H1 (cell line): Measurements from ENCODE around the gene DSTN. TPM values are rescaled to one million over a fixed set of nuclear protein-coding genes. Genes with fewer than 3 reads are reported as not detected.

Source experiments
- CTCF ChIA-PET: fragments of 300-600 bp; sonication (Branson Sonifier 250); formaldehyde crosslinking; loops from one replicate; lab custom pipeline; 2021; ENCODE audit not compliant: partially characterized antibody; lab: Charles Lee
- POLR2A ChIA-PET: fragments of 300-600 bp; sonication (Branson Sonifier 250); formaldehyde crosslinking; loops from one replicate; lab custom pipeline; 2021; ENCODE audit warnings: inconsistent platforms; ENCODE audit not compliant: partially characterized antibody; lab: Charles Lee
- DNase-seq, 2 experiments: peaks; one replicate each; pipeline versions ENCODE4 v3.0.0 to v3.0.0-alpha.2; 2010 to 2022; ENCODE audit warnings: low spot score in 2 of 2, low read depth in 1 of 2, mixed read lengths in 1 of 2
- FAIRE-seq: peaks from 2 replicates; lab custom pipeline; 2011; peaks lifted over from hg19 to GRCh38; lab: Jason Lieb, UNC
- H2AFZ ChIP-seq: 2 replicates; pipeline ENCODE4 v1.8.1; 2012; ENCODE audit warnings: low read length, inconsistent platforms
- H2AK5ac ChIP-seq: 2 replicates; pipeline ENCODE4 v1.6.1; 2013; ENCODE audit warnings: low read depth, low read length
- H2BK120ac ChIP-seq: replicated peaks from 2 replicates; pipeline ENCODE3; 2013; ENCODE audit warnings: low read depth, low read length, inconsistent platforms
- H2BK12ac ChIP-seq: 2 replicates; pipeline ENCODE4 v1.6.1; 2013; ENCODE audit warnings: low read depth, low read length
- H2BK15ac ChIP-seq: 2 replicates; pipeline ENCODE4 v1.6.1; 2013; ENCODE audit warnings: low read length
- H2BK20ac ChIP-seq: 2 replicates; pipeline ENCODE4 v1.6.1; 2013; ENCODE audit warnings: low read length
- H2BK5ac ChIP-seq: 2 replicates; pipeline ENCODE4 v1.6.1; 2013; ENCODE audit warnings: low read depth, low read length
- H3K14ac ChIP-seq: 2 replicates; pipeline ENCODE4 v1.6.1; 2013; ENCODE audit warnings: inconsistent platforms; ENCODE audit not compliant: insufficient read length
- H3K18ac ChIP-seq: 2 replicates; pipeline ENCODE4 v1.6.1; 2013; ENCODE audit warnings: low read length; ENCODE audit errors: extremely low read depth
- H3K23ac ChIP-seq: 2 replicates; pipeline ENCODE4 v1.6.1; 2013; ENCODE audit warnings: inconsistent platforms; ENCODE audit not compliant: insufficient read length
- H3K23me2 ChIP-seq: 2 replicates; pipeline ENCODE4 v1.6.1; 2013; ENCODE audit warnings: low read depth, low read length
- H3K27ac ChIP-seq: 2 replicates; pipeline ENCODE4 v1.6.1; 2011; ENCODE audit warnings: low read depth, low read length, inconsistent platforms
- H3K27me3 ChIP-seq, 4 experiments: replicated peaks in 1 of 4; 1 replicate in 1 of 4; 2 replicates in 3 of 4; pipeline versions ENCODE4 v1.6.1 to v1.8.1; 2011 to 2013; ENCODE audit warnings: low read length in 3 of 4, mild to moderate bottlenecking in 3 of 4, inconsistent platforms in 2 of 4, mixed read lengths in 2 of 4, moderate library complexity in 1 of 4; ENCODE audit not compliant: control insufficient read depth in 3 of 4, insufficient read depth in 3 of 4; ENCODE audit errors: extremely low read depth in 1 of 4
- H3K36me3 ChIP-seq, 4 experiments: 2 replicates each; pipeline versions ENCODE4 v1.6.1 to v1.8.1; 2011 to 2013; ENCODE audit warnings: mild to moderate bottlenecking in 4 of 4, low read length in 3 of 4, moderate library complexity in 2 of 4, control low read depth in 1 of 4, inconsistent platforms in 1 of 4; ENCODE audit not compliant: insufficient read depth in 4 of 4, control insufficient read depth in 2 of 4
- H3K4ac ChIP-seq: replicated peaks from 2 replicates; pipeline ENCODE3; 2013; ENCODE audit warnings: low read length, low read depth, mixed read lengths, inconsistent platforms; ENCODE audit not compliant: insufficient read length
- H3K4me1 ChIP-seq, 4 experiments: replicated peaks in 1 of 4; 1 replicate in 1 of 4; 2 replicates in 3 of 4; pipeline versions ENCODE4 v1.6.1 to v1.8.1; 2011 to 2013; ENCODE audit warnings: low read length in 3 of 4, inconsistent platforms in 2 of 4, mixed read lengths in 1 of 4; ENCODE audit not compliant: insufficient read depth in 4 of 4, control insufficient read depth in 3 of 4
- H3K4me2 ChIP-seq, 2 experiments: 2 replicates each; pipeline versions ENCODE4 v1.6.1 to v1.8.1; 2011 to 2013; ENCODE audit warnings: low read depth in 2 of 2, low read length in 2 of 2, control low read depth in 1 of 2, inconsistent platforms in 1 of 2, mild to moderate bottlenecking in 1 of 2; ENCODE audit not compliant: insufficient read depth in 1 of 2
- H3K4me3 ChIP-seq, 4 experiments: fragments of 200-600, 300-600 bp in 1 of 4; sonication (generic), shearing (Covaris generic), sonication (Bioruptor Twin) in 1 of 4; 2 replicates each; pipeline versions ENCODE4 v1.5.1 to v1.8.1; 2011 to 2016; ENCODE audit warnings: low read length in 4 of 4, low read depth in 3 of 4, control low read depth in 2 of 4, inconsistent platforms in 2 of 4, mild to moderate bottlenecking in 2 of 4, mixed read lengths in 1 of 4, moderate library complexity in 1 of 4; ENCODE audit not compliant: insufficient read depth in 2 of 4; ENCODE audit errors: extremely low read depth in 1 of 4
- H3K56ac ChIP-seq: replicated peaks from 2 replicates; pipeline ENCODE3; 2013; ENCODE audit warnings: low read depth, mild to moderate bottlenecking, mixed read lengths, low read length, inconsistent platforms; ENCODE audit not compliant: insufficient read length
- H3K79me1 ChIP-seq: 2 replicates; pipeline ENCODE4 v1.6.1; 2013; ENCODE audit warnings: low read depth, low read length, control low read depth
- H3K79me2 ChIP-seq, 2 experiments: 2 replicates each; pipeline versions ENCODE4 v1.6.1 to v1.8.1; 2012 to 2013; ENCODE audit warnings: low read length in 2 of 2, mild to moderate bottlenecking in 2 of 2, inconsistent platforms in 1 of 2; ENCODE audit not compliant: insufficient read depth in 2 of 2, control insufficient read depth in 1 of 2
- H3K9ac ChIP-seq, 4 experiments: replicated peaks in 1 of 4; 1 replicate in 1 of 4; 2 replicates in 3 of 4; pipeline versions ENCODE4 v1.6.1 to v1.8.1; 2011 to 2013; ENCODE audit warnings: low read depth in 3 of 4, low read length in 3 of 4, control low read depth in 2 of 4, mild to moderate bottlenecking in 2 of 4, moderate library complexity in 2 of 4, inconsistent platforms in 1 of 4; ENCODE audit errors: extremely low read depth in 1 of 4
- H3K9me3 ChIP-seq, 2 experiments: 2 replicates each; pipeline versions ENCODE4 v1.6.1 to v1.8.1; 2012 to 2013; ENCODE audit warnings: mild to moderate bottlenecking in 2 of 2, moderate library complexity in 2 of 2, control low read depth in 1 of 2, inconsistent platforms in 1 of 2, low read depth in 1 of 2, low read length in 1 of 2, mixed read lengths in 1 of 2; ENCODE audit not compliant: insufficient read depth in 2 of 2
- H4K20me1 ChIP-seq, 2 experiments: replicated peaks in 1 of 2; 2 replicates each; pipeline versions ENCODE3 to v1.8.1; 2011 to 2013; ENCODE audit warnings: inconsistent platforms in 2 of 2, low read length in 2 of 2, mild to moderate bottlenecking in 1 of 2; ENCODE audit not compliant: insufficient read depth in 2 of 2, control insufficient read depth in 1 of 2
- H4K5ac ChIP-seq: 2 replicates; pipeline ENCODE4 v1.6.1; 2013; ENCODE audit warnings: low read length, low read depth, mixed read lengths, inconsistent platforms; ENCODE audit not compliant: insufficient read length
- H4K8ac ChIP-seq: 2 replicates; pipeline ENCODE4 v1.8.0; 2013; ENCODE audit warnings: mild to moderate bottlenecking, moderate library complexity, low read length, inconsistent platforms; ENCODE audit not compliant: insufficient read depth; ENCODE audit errors: extremely low read depth
- H4K91ac ChIP-seq: replicated peaks from 2 replicates; pipeline ENCODE3; 2013; ENCODE audit warnings: low read length, mixed read lengths, inconsistent platforms; ENCODE audit not compliant: insufficient read length
- RAD21 ChIP-seq, 2 experiments: IDR thresholded peaks in 1 of 2; conservative IDR thresholded peaks in 1 of 2; 2 replicates each; pipeline ENCODE4 v1.6.1; 2011; ENCODE audit warnings: low read depth in 2 of 2, low read length in 2 of 2, improper control_type of control experiment in 1 of 2, inconsistent platforms in 1 of 2, mild to moderate bottlenecking in 1 of 2, moderate library complexity in 1 of 2
- SP4 ChIP-seq: IDR thresholded peaks from 2 replicates; pipeline ENCODE4 v1.6.1; 2012; ENCODE audit warnings: low read length, inconsistent platforms
- USF2 ChIP-seq: IDR thresholded peaks from 2 replicates; pipeline ENCODE4 v1.6.1; 2011; ENCODE audit warnings: low read length, improper control_type of control experiment
- YY1 ChIP-seq: IDR thresholded peaks from 2 replicates; pipeline ENCODE4 v1.6.1; 2011; ENCODE audit warnings: low read depth, mild to moderate bottlenecking, low read length
- WGBS, 2 experiments: shearing (Covaris generic) in 1 of 2; methylation state at CpG; one replicate each; pipeline versions ENCODE4 v1.1.6 to v1.1.7; 2013 to 2015; ENCODE audit warnings: low lambda C conversion rate in 2 of 2, mixed read lengths in 2 of 2, inconsistent platforms in 1 of 2, low coverage in 1 of 2, missing lambda C conversion rate in 1 of 2; ENCODE audit not compliant: insufficient replicate concordance in 2 of 2, insufficient coverage in 1 of 2, insufficient read length in 1 of 2; ENCODE audit errors: extremely low coverage in 1 of 2, missing lambda C conversion rate in 1 of 2; 5-methylcytosine and 5-hydroxymethylcytosine counted together
- polyA plus RNA-seq, 7 experiments: library from polyadenylated mRNA; depleted of rRNA in 3 of 7; stranded (reverse) in 5 of 7; unstranded in 2 of 7; fragments of >200 nt in 5 of 7; fragments of 200-250 nt in 2 of 7; gene quantifications; 1 replicate in 5 of 7; 2 replicates in 1 of 7; 4 replicates in 1 of 7; pipeline versions ENCODE4 v1.2.1 to v1.2.3, GENCODE V29; 2011 to 2013; ENCODE audit warnings: missing spikeins in 2 of 7, mixed read lengths in 2 of 7
- total RNA-seq: library from RNA; stranded (reverse); fragmentation: NEBNext Ultra II Directional; extraction: Animal tissue kit (Norgen Biotek cat#: 25700); gene quantifications from 2 replicates; pipeline ENCODE4 v1.2.1, GENCODE V29; 2021

The DSTN gene
- total and polyA plus RNA-seq, 2 of the 8 experiments (the other 6 are each of a cell fraction or from before 2014, with no cell fraction given): 43.3 to 208 TPM

- no peaks in the 10 kb centered on the region for H3K23me2 ChIP-seq
- H4K20me1 ChIP-seq: peaks cover 6 to 27% of the 10 kb centered on the region in 2 experiments
- H4K5ac ChIP-seq: no peak overlapping the region
- CTCF ChIA-PET: interaction anchor here (0.7 to 3.8 kb wide), 10 partner anchors 8 to 254 kb away, joined by 3 to 45 read pairs (median 4); no protein-coding TSS in a partner anchor
- POLR2A ChIA-PET: interaction anchor here (0.6 to 1.2 kb wide), 3 partner anchors 29 to 306 kb away, joined by 3 read pairs; no protein-coding TSS in a partner anchor
- TF ChIP-seq RAD21 (IDR thresholded peaks at IDR 0.05 in 1 of 2, conservative IDR thresholded peaks at IDR 0.05 in 1 of 2; ENCODE audit: low read depth in 2 of 2, low read length in 2 of 2): peak in 1 of 2 experiments; percentile 14; a peak in 1 of 4 replicates
- TF ChIP-seq YY1: no peak
- TF ChIP-seq USF2: no peak
- TF ChIP-seq SP4: no peak
- H3K18ac ChIP-seq: no peak overlapping the region
- no peak overlapping the region for H4K8ac ChIP-seq
- H3K4me2 ChIP-seq: no peak overlapping the region
- no peaks in the 10 kb centered on the region; a peak in 2 of 8 replicates for H3K36me3 ChIP-seq
- H3K56ac ChIP-seq: no peak overlapping the region
- H3K14ac ChIP-seq: no peak overlapping the region
- H2AFZ ChIP-seq: no peak overlapping the region
- H2BK5ac ChIP-seq: peak overlapping the region; percentile 66
- FAIRE-seq: no peak
- no peak overlapping the region for H2BK20ac ChIP-seq
- H3K9me3 ChIP-seq: no peaks in the 10 kb centered on the region
- peaks cover 31% of the 10 kb centered on the region for H3K79me1 ChIP-seq
- no peak overlapping the region for H2AK5ac ChIP-seq
- H2BK12ac ChIP-seq: no peak overlapping the region
- no peak for DNase-seq
- WGBS, 2 experiments: 87% methylated on average over 10 of the region's 10 CpGs; no CpG with 5 or more reads in 1 of the 2 experiments
- no peak overlapping the region for H3K9ac ChIP-seq
- no peak overlapping the region for H3K27ac ChIP-seq
- no peak overlapping the region for H3K4me3 ChIP-seq
- peaks cover 6 to 12% (median 10%) of the 10 kb centered on the region in 4 experiments; a peak in 6 of 7 replicates for H3K4me1 ChIP-seq
- H2BK15ac ChIP-seq: 0 out of 2 replicates have a peak overlapping the region, but pooled peaks have one; percentile 46
- H3K4ac ChIP-seq: no peak overlapping the region
- no peak overlapping the region for H4K91ac ChIP-seq
- peaks cover 0 to 77% of the 10 kb centered on the region in 2 experiments; a peak in 3 of 4 replicates for H3K79me2 ChIP-seq
- no peak overlapping the region for H3K23ac ChIP-seq
- H3K27me3 ChIP-seq: no peaks in the 10 kb centered on the region
- H2BK120ac ChIP-seq: no peak overlapping the region
These were observed 82.5 kb downstream of the DSTN start for GRCh38 chr20:17652411-17652810.
